Stimulated activated CD8-positive, alpha-beta memory T cell treated with anti-CD3 and anti-CD28 coated beads, Interleukin-4, amount 100 ng/mL, for 48 hours (primary cell): ENCODE measurements around the gene KCNQ2.

Experiments used
- DNase-seq: peaks from one replicate; pipeline ENCODE4 v3.0.0-alpha.2; 2020

KCNQ2 gene

DNA sequence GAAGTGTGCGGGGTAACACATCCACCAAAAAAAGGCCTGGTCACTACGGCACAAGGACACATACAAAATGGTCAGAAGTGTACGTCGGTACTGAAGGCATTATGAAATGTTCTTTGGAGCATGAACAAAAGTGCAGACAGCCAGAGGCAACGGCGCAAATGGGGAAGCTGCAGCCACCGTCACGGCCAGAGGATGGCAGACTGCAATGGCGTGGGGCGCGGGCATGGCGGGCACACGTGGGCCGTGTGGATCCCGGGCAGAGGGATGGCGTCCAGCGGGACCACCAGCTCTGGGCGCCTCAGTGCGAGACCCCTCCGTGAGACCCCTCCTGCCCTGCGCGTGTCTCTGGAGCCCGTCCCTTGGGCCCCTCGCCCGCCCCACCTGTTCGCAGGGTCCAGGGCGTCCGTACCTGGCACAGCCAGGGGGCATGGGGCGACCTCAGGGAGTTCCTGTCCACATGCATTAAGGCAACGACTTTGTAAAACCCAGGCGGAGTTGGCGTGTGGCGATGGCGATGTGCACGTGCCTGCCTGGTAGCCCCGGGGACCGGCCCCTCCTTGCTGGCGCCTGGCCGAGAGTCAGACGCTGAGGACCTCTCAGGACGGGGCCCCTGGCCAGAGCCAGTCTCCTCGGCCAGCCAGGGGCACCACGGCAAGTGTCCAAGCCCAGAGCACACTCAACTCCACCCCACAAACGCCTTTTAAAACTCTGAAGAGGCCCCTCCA, 71.8 kb downstream of the KCNQ2 start:
- no peak for DNase-seq

DNA sequence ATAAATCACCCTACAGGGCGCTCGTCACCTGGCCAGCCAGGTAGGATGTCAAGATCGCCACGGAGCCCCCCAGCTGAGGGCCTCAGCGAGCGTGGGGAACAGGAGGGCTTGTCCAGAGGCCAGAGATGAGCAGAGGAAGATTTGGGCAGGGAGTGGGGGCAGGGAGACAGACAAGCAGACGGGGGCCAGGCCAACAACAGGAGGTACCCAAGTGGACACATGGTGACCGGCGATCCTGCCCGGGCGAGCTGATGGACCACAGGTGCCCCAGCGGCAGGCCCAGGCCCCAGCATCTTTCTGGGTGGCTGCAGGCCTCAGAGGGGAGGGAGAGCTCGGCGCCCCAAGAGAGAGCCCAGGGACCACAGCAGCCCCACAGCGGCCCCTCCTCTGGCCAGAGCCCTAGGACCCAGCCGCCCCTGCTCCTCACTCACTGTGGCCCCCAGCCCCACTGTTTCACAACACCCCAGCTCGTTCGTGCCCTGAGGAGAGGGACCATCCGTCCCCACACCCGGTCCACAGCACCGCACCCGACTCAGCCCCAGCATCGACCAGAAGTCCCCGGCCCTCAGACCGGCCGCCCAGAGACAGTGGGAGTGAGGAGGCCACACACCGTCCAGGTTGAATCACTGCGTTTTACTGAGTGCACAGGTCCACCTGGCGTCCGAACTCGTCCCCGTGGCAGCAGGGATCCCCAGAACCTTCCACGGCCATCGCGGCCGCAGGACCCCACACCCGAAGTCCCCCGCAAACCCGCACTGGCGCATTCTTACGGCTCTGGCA, 72.7 kb downstream of the KCNQ2 start:
- DNase-seq = no peak

DNA sequence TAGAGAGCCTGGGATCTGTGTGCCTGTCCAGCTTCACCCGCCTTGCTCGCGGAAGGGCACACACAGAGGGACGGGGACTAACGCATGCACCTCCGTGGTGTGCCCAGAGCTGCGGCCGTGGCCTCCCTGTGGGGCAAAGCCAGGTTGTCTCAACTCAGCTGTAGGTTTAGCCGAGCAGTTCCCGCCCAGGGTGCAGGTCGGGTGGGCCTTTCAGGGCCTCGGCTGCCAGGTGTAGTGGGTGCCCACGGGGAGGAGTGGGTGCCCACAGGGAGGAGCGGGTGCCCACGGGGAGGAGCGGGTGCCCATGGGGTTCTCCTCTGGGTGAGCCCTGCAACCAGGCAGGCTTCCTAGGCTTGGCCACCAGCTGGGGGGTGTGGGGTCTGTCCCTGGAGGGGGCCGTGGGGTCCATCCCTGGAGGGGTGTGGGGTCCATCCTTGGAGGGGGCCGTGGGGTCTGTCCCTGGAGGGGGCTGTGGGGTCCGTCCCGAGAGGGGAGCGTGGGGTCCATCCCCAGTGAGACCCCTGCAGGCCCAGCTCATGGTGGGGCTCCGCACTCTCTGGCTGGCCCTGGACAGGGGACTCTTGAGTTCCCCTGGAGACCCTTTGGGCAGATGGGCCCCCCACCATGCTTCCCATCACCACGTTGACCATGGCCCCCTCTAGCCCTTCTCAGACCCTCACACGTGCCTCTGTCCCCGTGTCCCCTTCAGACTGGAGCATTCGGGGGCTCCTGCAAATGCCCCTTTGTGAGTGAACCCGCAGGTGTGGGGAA, 73.5 kb downstream of the KCNQ2 start:
- no peak for DNase-seq

DNA sequence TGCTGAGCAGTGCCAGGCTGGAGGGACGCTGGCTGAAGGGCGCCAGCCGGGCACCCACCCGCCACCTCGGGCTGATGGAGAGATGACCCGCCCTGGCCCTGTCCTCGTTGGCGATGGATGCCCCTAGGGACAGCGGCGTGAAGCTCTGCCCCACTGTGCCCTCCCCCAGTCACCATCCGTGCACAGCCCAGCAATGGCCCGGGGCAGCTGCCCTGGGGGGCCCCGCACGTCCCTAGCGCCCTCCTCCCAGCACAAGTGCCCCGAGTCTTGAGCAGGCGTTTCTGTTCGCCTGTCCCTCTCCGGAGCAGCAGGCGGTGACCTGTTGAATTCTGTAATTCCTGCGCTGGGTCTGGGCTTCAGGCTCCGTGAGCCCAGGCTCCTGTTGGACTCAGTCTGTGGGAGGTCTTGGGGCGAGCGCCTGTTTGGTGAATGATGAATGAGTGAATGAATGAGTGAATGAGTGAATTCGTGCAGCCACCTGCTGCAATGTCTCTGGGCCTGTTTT, 74.5 kb downstream of the KCNQ2 start:
- no peak for DNase-seq

DNA sequence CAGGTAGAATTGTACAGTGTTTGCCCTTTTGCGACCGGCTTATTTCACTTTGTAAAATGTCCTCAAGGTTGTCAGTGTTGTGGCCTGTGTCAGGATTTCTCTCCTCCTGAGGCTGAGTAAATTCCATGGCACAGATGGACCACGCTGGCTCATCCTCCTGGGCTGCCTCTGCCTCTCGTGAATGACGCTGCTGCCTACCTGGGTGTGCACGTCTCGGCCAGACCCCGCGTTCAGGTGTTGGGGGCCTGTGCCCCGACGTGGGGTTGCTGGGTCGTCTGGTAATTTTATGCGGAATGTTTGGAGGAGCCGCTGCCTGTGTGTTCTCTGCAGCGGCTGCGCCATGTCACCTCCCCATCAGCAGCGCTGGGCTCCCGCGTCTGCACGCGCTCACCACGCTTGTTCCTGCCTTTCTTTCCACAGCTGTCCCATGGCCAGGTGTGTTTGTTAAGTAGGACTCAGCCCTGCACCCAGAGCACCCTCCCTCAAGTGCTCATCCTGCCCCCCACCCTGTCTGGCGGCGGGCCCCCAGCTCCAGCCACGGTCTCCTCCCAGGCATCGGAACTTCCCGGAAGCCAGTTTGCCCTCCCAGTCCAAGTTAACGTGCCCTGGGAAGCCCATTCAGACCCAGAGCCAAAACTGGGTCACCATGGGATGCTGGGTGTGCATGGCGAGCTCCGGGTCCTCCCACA, 75.2 kb downstream of the KCNQ2 start:
- no peak for DNase-seq

DNA sequence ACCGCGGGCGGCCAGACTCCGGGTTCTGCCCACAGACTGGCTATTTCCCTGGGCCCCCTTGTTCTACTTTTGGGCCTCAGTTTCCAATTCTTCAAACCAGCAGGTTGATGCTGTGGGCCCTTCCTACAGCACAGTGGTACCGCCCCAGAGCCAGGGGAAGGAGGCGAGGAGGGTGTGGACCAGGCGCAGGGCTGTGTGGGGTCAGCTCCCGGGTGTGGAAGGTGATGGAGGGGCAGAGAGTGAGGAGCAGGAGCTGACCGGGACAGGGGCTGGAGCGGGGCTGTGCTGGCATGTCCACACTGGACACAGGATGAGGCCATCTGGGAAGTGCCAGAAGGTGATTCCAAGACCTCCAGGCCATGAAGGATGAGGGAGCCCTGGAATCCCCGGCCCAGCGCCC, 76.2 kb downstream of the KCNQ2 start:
- DNase-seq = no peak

DNA sequence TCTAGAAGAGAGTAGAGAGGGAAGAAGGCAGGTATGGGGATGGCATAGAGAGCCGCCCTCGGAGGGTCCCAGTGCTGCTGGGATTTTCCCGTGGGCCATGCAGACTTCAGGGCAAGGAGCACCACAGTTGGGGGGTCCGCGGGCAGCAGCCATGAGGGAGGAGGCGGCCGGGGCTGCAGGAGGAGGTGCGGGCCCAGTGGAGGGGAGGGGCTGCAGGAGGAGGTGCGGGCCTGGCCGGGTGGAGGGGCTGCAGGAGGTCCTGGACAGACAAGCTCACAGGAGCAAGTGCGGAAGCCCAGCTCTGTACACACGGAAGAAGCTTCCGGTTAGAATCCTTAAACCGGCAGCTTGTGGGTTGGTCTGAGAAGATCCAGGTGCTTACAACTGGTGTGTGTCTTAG, 76.7 kb downstream of the KCNQ2 start:
- no peak for DNase-seq

DNA sequence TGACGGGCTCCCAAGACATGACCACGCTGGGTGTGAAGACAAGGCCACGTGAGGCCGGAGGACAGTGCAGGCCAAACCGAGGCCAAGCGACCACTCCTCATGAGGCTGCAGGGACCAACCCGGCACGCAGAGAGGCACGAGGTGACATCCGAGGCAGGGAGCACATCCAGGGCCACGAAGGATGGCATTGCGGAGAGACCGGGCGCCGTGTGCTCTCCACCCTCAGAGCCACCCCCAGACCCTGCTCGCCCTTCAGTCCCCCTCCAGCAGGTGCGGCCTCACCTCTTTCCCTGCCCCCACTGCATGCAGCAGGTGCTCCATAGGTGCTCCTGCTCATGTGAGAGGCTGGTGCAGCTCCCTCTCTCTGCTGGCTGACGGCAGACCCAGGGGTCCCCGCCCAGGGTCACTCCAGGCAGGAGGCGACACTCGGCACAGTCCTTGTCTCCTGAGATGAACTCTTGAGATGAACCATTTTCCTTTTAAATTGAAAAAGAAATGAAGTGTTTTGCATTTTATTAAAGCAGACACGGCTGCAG, 77.5 kb downstream of the KCNQ2 start:
- DNase-seq = no peak

DNA sequence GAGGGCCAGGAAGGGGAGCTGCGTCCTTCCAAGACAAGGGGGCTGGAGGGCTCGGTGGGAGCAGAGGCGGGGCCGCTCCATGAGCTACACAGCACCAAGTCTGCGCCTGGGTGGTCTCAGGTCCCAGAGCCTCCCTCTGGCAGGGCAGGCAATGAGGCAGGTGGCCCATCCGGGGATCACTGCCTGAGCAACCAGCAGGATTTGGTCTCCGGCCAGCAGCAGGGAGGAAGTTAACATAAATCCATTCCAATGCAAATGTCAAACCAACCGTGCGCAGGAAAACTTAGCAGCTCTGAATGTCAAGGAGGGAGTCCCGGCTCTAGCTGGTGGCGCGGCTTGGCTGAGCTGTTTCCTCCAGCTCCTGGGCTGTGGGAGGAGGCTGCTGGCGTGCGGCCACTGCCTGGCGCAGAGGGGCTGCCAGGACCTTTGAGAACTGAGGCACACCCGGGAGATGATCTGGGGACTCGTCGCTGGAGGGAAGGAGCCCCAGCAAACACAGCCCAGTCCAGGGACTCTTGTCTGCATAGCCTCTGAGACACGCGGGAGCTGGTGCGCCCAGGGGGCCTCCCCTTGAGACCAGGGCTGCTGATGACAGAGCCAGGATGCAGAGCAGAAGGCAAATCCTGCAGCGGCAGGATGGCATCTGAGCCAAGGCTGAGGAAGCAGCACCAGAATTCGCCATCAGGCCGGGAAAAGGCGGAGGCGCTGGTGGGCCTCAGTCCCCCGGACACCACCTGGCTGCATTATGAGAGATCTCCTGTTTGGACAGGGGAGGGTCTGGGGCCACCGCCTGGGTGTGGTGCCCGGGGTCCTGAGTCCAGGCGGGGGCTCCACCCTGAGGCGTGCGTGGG, 78.2 kb downstream of the KCNQ2 start:
- no peak for DNase-seq

DNA sequence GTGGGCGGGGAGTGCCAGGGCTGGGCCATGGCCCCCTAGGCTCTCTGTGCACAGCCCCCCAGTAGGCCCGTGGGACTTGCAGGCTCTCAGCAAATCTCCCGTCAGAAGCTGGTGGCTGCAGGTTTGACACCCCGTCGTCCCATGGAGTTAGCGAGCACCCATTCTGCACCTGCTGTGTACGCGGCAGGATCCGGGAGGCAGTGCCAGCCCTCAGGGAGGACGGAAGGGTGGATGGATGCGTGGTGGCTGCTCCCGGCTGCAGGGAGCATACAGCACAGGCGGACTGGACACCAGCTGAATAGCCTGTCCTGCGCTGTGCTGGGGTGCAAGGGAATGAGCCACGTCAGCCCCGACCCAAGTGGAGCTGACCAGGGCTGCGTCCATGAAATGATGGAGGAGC, 78.9 kb downstream of the KCNQ2 start:
- no peak for DNase-seq

DNA sequence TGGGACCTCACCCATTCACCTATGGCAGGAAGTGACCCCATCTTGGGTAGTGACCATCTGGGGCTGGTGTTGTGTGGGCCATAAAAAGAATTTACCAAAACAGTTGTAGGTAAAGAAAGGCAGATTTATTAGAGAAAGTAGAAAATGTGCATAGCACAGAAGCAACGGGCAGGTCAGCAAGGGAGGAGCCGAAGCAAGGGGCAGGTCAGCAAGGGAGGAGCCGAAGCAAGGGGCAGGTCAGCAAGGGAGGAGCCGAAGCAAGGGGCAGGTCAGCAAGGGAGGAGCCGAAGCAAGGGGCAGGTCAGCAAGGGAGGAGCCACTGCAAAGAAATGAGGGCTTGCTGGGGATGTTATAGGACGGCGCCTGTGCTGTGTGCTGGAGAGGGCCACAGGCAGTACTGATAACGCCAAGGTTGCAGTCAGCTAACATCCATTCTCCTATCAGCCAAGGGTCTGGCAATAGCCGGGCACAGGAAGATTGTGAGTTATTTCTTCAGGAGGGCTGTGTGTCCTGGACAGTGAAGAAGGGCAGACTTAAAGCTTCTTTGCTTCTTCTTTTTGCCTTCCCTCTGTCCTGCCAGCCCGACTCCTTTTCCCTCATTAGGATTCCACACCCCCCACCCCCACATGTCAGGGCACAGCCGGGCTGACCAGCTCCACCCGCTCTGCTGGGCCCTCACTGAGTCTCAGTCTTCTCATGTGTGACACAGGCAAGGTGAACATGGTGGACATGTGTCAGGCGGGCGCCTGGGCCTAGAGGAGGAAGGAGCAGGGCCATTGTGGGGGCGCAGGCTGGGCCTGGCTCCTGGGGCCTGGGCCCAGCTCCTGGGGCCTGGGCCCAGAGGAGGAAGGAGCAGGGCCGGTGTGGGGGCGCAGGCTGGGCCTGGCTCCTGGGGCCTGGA, 79.7 kb downstream of the KCNQ2 start:
- no peak for DNase-seq

DNA sequence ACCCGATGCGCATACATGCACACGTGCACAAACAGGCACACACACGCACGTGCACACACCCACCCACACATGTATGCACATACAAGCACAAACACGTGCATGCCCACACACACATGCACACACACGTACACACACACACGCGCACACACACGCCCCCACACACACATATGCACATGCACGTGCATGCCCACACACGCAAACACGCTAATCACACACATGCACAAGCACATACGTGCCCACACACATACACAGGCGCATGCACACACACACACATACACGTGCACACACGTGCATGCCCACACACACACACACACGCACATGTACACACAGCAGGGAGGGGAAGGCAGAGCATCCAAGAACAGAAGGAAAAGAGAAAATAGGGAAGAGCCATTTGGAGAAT, 84.5 kb downstream of the KCNQ2 start:
- no peak for DNase-seq

DNA sequence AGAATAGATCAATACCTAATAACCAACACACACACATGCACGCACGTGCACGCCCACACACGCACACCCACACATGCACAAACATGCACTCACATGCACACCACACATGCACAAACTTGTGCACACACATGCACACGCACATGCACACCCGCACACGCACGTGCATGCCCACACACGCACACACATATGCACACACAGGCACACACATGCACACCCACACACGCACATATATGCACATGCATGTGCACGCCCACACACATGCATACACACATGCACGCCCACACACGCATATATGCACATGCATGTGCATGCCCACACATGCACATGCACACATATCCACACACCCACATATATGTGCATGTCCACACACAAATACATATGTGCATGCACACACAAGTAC, 85.1 kb downstream of the KCNQ2 start:
- no peak for DNase-seq

DNA sequence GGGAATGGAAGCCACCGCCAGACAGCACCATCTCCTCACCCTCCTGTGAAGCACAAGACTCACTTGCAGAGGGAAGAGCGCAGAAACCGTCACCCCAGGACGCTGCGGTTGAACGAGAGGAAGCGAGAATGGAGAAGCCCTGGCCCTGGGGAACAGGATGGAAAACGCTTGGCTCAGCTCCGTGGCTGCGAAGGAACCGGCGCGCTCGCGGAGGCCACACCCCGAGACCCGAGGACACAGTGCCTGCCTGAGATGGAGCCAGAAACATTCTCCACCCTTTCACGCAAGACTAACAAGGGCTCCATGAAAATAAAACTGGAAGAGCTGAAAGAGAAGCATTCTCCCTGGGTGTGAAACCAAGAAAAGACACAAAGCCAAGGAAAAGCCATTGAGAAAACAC, 86.0 kb downstream of the KCNQ2 start:
- DNase-seq = no peak

DNA sequence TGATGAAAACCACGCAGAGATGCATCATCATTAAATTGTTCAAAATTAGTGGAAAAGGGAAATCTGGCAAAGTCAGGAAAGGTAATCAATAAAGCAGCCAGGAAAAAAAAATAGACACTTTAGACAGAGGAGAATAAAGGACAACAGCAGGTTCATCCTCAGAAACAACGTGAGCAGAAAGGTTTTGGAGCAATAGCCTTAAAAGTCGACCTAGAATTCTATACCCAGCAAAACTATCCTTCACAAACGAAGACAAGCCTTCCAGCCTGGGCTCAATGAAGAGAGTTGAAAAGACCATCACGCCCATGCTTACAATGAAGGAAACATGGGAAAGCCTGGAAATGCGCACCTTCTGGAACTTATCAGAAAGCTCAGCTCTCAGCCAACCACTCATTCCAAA, 86.6 kb downstream of the KCNQ2 start:
- DNase-seq = no peak

DNA sequence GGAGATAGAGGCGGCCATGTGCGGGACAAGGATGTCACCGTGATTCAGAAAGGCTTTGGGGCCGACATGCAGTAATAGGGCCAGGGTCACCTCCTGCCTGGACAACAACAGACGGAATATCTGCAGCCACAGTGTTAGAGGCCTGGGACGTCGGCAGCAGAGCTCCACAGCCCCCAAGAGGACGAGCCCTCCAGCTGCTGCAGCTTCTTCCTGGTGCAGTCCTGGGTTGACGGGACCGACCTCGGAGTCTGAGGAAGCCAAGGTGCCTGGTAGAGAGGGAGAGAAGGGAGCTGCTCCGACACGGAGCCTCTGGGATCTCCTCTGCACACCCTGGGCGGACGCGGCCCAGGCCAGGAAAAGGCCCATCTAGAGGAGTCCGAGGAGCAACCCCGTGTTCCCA, 88.1 kb downstream of the KCNQ2 start:
- DNase-seq = no peak

DNA sequence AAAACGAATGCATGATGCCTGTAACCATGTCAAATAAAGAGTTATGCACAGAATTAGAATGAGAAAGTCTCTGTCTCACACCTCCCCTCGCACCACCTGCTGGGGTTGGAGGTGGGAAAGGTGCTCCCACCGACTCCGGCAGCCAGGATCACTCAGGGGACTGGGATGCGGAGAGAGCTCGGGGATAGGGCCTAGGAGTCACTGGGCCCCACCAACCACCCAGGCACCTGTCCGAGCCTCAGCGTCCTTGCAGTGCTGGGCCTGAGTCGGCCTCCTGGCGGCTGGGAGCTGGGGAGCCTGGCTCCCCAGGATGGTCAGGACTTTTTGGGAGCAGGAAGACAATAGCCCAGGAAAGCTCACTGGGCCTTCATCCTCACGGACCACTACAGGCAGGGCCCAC, 88.9 kb downstream of the KCNQ2 start:
- no peak for DNase-seq

DNA sequence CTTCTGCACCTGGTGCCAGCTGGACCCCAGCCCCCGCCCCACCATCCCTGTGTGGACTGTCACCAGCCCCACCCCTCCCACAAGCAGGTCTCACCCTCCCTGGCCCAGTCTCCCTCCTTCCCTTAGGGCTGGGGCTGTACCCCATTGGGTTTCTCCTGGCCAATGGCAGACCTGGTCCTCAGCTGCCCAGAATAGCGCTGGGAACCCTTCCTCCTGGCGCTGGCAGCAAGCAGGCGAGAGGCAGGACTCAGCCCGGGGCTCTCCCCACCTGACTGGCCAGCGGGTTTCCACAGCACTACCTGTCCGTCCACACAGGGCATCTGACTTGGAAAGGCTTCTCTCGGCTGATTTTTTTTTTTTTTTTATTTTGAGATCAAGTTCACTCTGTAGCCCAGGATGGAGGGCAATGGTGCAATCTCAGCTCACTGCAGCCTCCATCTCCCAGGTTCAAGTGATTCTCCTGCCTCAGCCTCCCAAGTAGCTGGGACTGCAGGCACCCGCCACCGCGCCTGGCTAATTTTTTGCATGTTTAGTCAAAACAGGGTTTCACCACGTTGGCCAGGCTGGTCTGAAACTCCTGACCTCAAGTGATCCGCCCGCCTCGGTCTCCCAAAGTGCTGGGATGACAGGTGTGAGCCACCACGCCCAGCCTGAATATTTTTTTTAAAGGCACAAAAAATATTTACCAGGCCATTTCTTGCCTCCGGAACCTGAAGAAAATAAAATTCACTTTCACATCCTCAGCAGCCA, 89.7 kb downstream of the KCNQ2 start:
- no peak for DNase-seq

DNA sequence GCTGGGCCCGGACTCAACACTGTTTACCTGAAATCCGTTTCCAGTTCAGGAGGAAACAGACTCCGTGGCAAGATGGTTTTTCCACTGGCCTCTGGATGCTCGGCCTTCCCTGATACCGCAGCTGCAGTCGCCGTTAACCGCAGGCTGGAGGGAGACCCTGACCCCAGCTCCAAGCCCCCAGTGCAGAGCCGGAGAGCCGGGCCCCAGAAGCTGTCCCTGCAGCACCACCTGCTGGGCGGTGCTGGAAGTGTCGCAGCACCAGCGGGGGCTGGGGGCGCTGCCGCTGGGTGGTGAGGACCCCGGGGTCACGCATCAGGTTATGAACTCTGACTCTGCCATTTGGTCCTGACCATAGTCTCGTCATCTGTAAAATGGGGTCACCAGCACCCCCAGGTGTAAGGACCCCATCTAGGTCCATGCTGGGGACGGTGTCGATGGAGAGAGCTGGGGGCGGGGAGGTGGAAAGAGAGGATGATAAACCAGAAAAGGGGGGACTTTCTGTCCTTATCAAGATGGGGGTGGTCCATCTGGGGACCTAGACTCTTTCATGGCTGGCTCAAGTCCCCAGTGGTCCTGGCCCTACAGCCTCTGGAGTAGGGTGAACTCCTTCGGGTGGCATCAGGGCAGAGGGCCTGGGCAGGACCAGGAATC, 90.5 kb downstream of the KCNQ2 start:
- DNase-seq = peak; percentile 61
